Gastroesophageal sphincter (tissue), 4 donors: ENCODE results near the gene HPRT1. TPM values are rescaled to one million over a fixed set of nuclear protein-coding genes. Genes with fewer than 3 reads are reported as not detected.

Experiments
- ATAC-seq: fragments of 150-250 bp; one replicate; pipeline ENCODE4 v1.9.1; 2016; ENCODE audit warnings: mild to moderate bottlenecking, moderate library complexity
- H3K27ac ChIP-seq, 4 donors: fragments of 200-600 bp; sonication (generic) in 3 of 4; 1 replicate in 3 of 4; 2 replicates in 1 of 4; pipeline ENCODE4 v1.5.1; 2016 to 2019
- H3K27me3 ChIP-seq: fragments of 200-600 bp; sonication (generic); one replicate; pipeline ENCODE4 v1.5.1; 2019
- H3K36me3 ChIP-seq, 2 donors: fragments of 200-600 bp; sonication (generic); one replicate each; pipeline ENCODE4 v1.5.1; 2019; ENCODE audit warnings: control low read depth in 1 of 2
- H3K4me1 ChIP-seq, 3 donors: fragments of 200-600 bp; sonication (generic); 1 replicate in 2 of 3; 2 replicates in 1 of 3; pipeline ENCODE4 v1.5.1; 2016 to 2019; ENCODE audit warnings: control low read depth in 2 of 3
- H3K4me3 ChIP-seq, 2 donors: fragments of 200-600 bp; sonication (generic); one replicate each; pipeline ENCODE4 v1.5.1; 2019; ENCODE audit warnings: mild to moderate bottlenecking in 1 of 2, moderate library complexity in 1 of 2
- H3K9me3 ChIP-seq, 3 donors: fragments of 200-600 bp; sonication (generic); one replicate each; pipeline ENCODE4 v1.5.1; 2017 to 2019; ENCODE audit warnings: control low read depth in 2 of 3
- EP300 ChIP-seq: sonication (generic); formaldehyde crosslinking; IDR thresholded peaks from one replicate; pipeline ENCODE4 v1.6.1; 2017; ENCODE audit warnings: antibody characterized with exemption, mild to moderate bottlenecking
- POLR2A ChIP-seq, 2 donors: fragments of 450-650 bp; IDR thresholded peaks; one replicate each; pipeline ENCODE4 v1.6.1; 2017; ENCODE audit warnings: antibody characterized with exemption in 2 of 2, mild to moderate bottlenecking in 2 of 2, moderate library complexity in 1 of 2
- POLR2AphosphoS5 ChIP-seq: sonication (generic); formaldehyde crosslinking; IDR thresholded peaks from one replicate; pipeline ENCODE4 v1.6.1; 2017; ENCODE audit warnings: antibody characterized with exemption
- WGBS, 2 donors: methylation state at CpG; one replicate each; pipeline ENCODE4 v1.1.5; 2018; ENCODE audit warnings: low coverage in 1 of 2; 5-methylcytosine and 5-hydroxymethylcytosine counted together
- total RNA-seq, 4 donors: library from RNA; depleted of rRNA; stranded (reverse); fragments of >200 nt; gene quantifications; one replicate each; pipeline ENCODE4 v1.1.0, GENCODE V29; 2016
- TF ChIP-seq, protein P1 (sequence below), 4 experiments: fragments of 200-600 bp in 2 of 4; fragments of 450-650 bp in 2 of 4; sonication (generic) in 1 of 4; IDR thresholded peaks; one replicate each; pipeline ENCODE4 v1.5.1; 2017 to 2019; ENCODE audit warnings: antibody characterized with exemption in 4 of 4, mild to moderate bottlenecking in 2 of 4, moderate library complexity in 2 of 4

HPRT1 gene
- total RNA-seq, 4 donors from 2014 or later, result 6.7 to 12.5 (median 7.2) TPM

DNA sequence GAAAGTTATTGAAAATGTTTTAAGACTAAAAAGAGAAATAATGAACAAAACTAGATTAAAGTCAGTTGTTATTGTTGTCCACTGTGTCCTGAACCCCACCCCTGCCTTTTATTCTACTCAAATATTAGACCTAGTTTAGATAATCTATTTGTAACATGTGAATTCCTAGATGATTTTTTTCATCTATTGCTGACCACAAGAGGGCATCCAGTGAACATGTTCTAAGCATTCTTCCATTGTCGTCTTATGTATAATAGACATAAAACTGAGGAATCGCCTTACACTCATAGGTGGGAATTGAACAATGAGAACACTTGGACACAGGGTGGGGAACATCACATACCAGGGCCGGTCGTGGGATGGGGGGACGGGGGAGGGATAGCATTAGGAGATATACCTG, 36.4 kb upstream of the HPRT1 start:
- Histone ChIP-seq H3K27me3 (no peaks in the 10 kb centered on the region), H3K4me1 (no peaks in the 10 kb centered on the region), H3K4me3 (no peak overlapping the region), H3K36me3 (peaks cover 0 to 28% of the 10 kb centered on the region in 2 donors), H3K9me3 (no peaks in the 10 kb centered on the region), H3K27ac (no peak overlapping the region)
- no peak for ATAC-seq
- 8 to 80% methylated on average over 2 to 3 of the region's 5 CpGs for WGBS, 2 donors
- TF ChIP-seq POLR2A (IDR thresholded peaks at IDR 0.05) (no peak), EP300 (no peak), POLR2AphosphoS5 (no peak)
- TF ChIP-seq, protein P1, sequence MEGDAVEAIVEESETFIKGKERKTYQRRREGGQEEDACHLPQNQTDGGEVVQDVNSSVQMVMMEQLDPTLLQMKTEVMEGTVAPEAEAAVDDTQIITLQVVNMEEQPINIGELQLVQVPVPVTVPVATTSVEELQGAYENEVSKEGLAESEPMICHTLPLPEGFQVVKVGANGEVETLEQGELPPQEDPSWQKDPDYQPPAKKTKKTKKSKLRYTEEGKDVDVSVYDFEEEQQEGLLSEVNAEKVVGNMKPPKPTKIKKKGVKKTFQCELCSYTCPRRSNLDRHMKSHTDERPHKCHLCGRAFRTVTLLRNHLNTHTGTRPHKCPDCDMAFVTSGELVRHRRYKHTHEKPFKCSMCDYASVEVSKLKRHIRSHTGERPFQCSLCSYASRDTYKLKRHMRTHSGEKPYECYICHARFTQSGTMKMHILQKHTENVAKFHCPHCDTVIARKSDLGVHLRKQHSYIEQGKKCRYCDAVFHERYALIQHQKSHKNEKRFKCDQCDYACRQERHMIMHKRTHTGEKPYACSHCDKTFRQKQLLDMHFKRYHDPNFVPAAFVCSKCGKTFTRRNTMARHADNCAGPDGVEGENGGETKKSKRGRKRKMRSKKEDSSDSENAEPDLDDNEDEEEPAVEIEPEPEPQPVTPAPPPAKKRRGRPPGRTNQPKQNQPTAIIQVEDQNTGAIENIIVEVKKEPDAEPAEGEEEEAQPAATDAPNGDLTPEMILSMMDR (IDR thresholded peaks at IDR 0.05), result peak in 1 of 4 experiments; percentile 20

DNA sequence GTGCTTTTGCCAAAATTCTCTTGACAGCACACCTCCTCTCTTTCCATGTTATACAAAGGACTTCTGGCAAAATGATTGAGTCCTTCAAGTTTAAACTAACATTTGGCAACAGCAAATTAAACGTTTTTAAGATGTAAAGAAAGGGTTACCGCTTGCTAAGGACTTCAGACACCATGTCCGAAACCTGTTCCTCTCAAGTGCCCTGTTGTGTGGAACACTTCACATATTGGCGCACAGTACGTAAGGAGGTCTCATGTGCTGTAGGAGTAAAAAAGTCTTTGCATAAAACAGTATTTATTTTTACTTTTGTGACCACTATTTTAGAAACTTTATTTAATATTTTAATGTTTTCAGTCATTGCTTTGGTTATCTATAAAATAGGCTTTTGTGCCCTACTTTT, 33.7 kb upstream of the HPRT1 start:
- Histone ChIP-seq H3K36me3 (peaks cover 0 to 21% of the 10 kb centered on the region in 2 donors), H3K4me3 (no peak overlapping the region), H3K27ac (no peak overlapping the region), H3K9me3 (no peaks in the 10 kb centered on the region), H3K4me1 (no peaks in the 10 kb centered on the region), H3K27me3 (no peaks in the 10 kb centered on the region)
- ATAC-seq, result no peak
- TF ChIP-seq POLR2A (IDR thresholded peaks at IDR 0.05) (no peak), EP300 (no peak), POLR2AphosphoS5 (no peak)
- TF ChIP-seq, protein P1 (IDR thresholded peaks at IDR 0.05), result no peak
- 74 to 90% methylated on average over 4 to 5 of the region's 5 CpGs for WGBS, 2 donors

DNA sequence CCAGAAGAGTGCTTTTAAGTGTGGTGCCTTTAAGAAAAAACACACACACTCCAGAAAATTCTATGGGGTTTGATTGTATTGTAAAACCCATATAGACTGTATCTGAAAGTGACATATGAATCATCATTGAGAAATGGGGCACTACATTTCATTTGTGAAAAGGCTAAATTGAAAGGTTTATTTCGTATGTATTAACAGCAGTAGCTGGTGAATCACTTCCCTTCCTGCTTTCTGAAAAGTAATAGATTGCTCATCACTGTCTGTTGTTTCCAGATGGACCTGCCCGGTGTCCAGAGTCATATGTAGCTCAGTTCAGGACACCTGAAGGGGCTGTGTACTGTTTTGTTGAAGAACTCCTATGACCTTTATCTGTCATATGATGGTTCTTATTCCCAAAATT, 28.1 kb upstream of the HPRT1 start:
- TF ChIP-seq, protein P1 (IDR thresholded peaks at IDR 0.05), result no peak
- TF ChIP-seq EP300, result no peak
- no peak for TF ChIP-seq POLR2AphosphoS5
- no peak for TF ChIP-seq POLR2A (IDR thresholded peaks at IDR 0.05)
- no peaks in the 10 kb centered on the region for H3K9me3 ChIP-seq
- H3K36me3 ChIP-seq, result peaks cover 0 to 10% of the 10 kb centered on the region in 2 donors
- H3K4me1 ChIP-seq, result no peaks in the 10 kb centered on the region
- no peak overlapping the region for H3K4me3 ChIP-seq
- H3K27ac ChIP-seq, result no peak overlapping the region
- ATAC-seq, result no peak
- 60 to 63% methylated on average over 2 of the region's 2 CpGs for WGBS, 2 donors
- no peaks in the 10 kb centered on the region for H3K27me3 ChIP-seq

DNA sequence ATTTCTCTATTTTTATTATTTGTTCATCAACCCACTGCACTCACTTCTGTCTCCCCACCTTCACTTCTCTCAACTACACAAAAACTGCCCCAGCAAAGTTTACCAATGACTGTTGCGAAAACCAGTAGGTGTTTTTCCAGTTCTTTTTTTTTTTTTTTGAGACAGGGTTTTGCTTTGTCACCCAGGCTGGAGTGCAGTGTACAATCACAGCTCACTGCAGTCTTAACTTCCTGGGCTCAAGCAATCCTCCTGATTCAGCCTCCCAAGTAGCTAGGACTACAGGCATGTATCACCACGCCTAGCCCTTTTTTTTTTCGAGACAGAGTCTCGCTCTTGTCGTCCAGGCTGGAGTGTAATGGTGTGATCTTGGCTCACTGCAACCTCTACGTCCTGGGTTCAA, 24.1 kb upstream of the HPRT1 start:
- Histone ChIP-seq H3K27ac (no peak overlapping the region), H3K9me3 (no peaks in the 10 kb centered on the region), H3K4me3 (no peak overlapping the region), H3K4me1 (no peaks in the 10 kb centered on the region), H3K27me3 (no peaks in the 10 kb centered on the region), H3K36me3 (no peaks in the 10 kb centered on the region)
- ATAC-seq, result no peak
- 70 to 100% methylated on average over 1 to 2 of the region's 6 CpGs for WGBS, 2 donors
- no peak for TF ChIP-seq POLR2AphosphoS5
- TF ChIP-seq, protein P1 (IDR thresholded peaks at IDR 0.05), result no peak
- TF ChIP-seq EP300, result no peak

DNA sequence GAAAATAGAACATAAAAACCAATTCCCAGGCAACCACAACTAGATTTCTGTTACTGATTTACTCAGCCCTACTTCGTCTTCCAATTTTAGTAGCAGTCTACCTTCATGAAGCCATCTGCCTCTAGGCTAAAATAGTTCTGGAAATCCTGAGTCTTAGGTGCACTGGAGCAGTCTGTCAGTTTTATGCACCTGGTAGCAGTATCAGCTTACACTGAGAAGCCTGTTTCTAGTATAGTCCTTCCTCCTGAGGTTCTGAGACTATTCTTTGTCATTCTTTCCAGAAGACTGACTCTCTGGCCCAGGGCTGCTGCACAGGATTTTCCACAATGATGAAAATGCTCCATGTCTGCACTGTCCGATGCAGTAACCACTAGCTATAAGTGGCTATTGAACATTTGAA, 16.9 kb upstream of the HPRT1 start:
- H3K9me3 ChIP-seq, result no peaks in the 10 kb centered on the region
- no peaks in the 10 kb centered on the region for H3K36me3 ChIP-seq
- no peaks in the 10 kb centered on the region for H3K4me1 ChIP-seq
- no peak overlapping the region for H3K4me3 ChIP-seq
- H3K27me3 ChIP-seq, result no peaks in the 10 kb centered on the region
- TF ChIP-seq POLR2AphosphoS5, result no peak
- TF ChIP-seq, protein P1 (IDR thresholded peaks at IDR 0.05), result no peak
- 69 to 100% methylated on average over 1 to 2 of the region's 2 CpGs for WGBS, 2 donors
- no peak overlapping the region for H3K27ac ChIP-seq
- ATAC-seq, result no peak
